ENCODE results near the gene DTNB.

DNA sequence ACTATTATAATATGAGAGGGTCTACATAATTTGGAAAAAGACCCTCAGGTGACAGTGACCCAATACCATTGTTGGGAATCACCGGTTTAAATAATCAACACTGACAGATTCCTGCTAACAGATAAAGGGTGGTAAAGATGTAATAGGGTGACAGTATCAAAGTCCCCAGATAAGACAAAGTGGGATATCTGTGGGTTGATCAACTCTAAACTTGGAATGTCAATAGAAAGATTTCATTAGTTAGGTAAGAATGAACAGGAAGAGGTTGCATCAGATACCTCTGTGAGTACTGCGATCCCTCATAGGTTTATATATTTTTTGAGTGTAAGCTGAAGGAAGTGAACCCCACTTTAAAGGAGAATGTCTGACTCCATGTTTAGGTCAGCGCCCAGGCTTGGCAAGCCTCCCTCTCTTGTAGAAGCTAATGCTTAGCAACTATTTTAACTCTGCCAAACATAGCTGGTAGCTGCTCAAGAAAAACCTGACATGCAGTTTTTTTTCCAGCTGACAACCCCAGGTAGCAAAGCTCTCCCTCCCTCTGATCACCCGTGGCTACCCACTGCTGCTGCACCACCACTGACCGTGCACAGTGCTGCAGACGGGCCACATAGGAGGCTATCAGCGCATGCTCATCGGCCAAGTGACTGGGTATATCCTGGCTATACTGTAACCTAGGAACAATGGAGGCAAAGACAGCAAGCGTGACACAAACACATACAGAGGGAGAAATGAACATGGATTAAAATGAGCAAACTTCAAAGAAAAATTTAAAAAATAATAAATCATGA is 218.4 kb downstream of the DTNB start:
- TF ChIP-seq, protein P1, sequence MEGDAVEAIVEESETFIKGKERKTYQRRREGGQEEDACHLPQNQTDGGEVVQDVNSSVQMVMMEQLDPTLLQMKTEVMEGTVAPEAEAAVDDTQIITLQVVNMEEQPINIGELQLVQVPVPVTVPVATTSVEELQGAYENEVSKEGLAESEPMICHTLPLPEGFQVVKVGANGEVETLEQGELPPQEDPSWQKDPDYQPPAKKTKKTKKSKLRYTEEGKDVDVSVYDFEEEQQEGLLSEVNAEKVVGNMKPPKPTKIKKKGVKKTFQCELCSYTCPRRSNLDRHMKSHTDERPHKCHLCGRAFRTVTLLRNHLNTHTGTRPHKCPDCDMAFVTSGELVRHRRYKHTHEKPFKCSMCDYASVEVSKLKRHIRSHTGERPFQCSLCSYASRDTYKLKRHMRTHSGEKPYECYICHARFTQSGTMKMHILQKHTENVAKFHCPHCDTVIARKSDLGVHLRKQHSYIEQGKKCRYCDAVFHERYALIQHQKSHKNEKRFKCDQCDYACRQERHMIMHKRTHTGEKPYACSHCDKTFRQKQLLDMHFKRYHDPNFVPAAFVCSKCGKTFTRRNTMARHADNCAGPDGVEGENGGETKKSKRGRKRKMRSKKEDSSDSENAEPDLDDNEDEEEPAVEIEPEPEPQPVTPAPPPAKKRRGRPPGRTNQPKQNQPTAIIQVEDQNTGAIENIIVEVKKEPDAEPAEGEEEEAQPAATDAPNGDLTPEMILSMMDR (IDR thresholded peaks at IDR 0.05) = no peak
- TF ChIP-seq POLR2A (IDR thresholded peaks at IDR 0.05) = no peak

All from Peyer's patch (tissue), 4 donors.